SU-DHL-6 (cell line): Measurements from ENCODE around the gene PDAP1.

Experiments
- EZH2phosphoT487 ChIP-seq: fragments of 200-600 bp; sonication (generic), shearing (Covaris generic); conservative IDR thresholded peaks from 2 replicates; pipeline ENCODE4 v1.6.1; 2018; ENCODE audit warnings: mild to moderate bottlenecking, antibody characterized with exemption, low read length, moderate library complexity, mixed read lengths
- TF ChIP-seq, protein P1 (sequence below): fragments of 200-600 bp; sonication (generic); IDR thresholded peaks from one replicate; pipeline ENCODE4 v1.5.1; 2017; ENCODE audit warnings: antibody characterized with exemption, mild to moderate bottlenecking, low read length, moderate library complexity; ENCODE audit not compliant: insufficient read depth, poor library complexity, severe bottlenecking

DNA sequence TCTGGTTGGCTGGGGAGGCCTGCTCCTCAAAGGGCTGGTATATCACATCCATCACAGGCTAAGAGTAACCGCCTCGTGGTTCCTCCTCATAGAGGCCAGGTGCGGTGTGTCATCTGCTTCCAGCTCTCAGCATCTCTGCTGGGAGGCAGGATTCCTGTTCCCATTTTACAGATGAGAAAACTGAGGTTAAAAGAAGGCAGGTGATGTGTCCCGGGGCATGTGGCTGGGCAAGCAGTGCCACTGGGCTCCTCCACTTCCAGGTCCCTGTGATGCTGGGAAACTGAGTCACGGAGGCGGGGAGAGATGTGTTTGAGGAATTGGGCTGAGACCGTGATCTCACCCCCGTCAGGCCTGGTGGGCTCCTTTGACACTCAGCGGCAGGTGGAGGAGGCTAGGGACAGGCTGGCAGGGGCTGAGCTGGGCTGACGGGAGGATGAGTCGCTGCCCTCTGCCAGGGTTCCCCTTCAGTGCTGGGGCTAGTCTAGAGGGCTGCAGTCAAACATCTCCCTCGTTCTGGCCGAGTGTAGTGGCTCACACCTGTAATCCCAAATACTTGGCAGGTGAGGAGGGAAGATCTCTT lies 24.5 kb downstream of the PDAP1 start:
- TF ChIP-seq, protein P1, sequence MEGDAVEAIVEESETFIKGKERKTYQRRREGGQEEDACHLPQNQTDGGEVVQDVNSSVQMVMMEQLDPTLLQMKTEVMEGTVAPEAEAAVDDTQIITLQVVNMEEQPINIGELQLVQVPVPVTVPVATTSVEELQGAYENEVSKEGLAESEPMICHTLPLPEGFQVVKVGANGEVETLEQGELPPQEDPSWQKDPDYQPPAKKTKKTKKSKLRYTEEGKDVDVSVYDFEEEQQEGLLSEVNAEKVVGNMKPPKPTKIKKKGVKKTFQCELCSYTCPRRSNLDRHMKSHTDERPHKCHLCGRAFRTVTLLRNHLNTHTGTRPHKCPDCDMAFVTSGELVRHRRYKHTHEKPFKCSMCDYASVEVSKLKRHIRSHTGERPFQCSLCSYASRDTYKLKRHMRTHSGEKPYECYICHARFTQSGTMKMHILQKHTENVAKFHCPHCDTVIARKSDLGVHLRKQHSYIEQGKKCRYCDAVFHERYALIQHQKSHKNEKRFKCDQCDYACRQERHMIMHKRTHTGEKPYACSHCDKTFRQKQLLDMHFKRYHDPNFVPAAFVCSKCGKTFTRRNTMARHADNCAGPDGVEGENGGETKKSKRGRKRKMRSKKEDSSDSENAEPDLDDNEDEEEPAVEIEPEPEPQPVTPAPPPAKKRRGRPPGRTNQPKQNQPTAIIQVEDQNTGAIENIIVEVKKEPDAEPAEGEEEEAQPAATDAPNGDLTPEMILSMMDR, result no peak
- no peak for TF ChIP-seq EZH2phosphoT487
